Stimulated activated naive CD4-positive, alpha-beta T cell (primary cell): Measurements from ENCODE around the gene REXO1.
"Not testable (repeated sequence)": the region's sequence is repeated elsewhere in the genome, so short reads cannot be mapped to it uniquely, and the experiment has no call there.

Experiments used
- DNase-seq, 6 experiments: peaks; one replicate each; lab custom pipeline; 2025; lab: John Stamatoyannopoulos, UW

Gene REXO1

DNA sequence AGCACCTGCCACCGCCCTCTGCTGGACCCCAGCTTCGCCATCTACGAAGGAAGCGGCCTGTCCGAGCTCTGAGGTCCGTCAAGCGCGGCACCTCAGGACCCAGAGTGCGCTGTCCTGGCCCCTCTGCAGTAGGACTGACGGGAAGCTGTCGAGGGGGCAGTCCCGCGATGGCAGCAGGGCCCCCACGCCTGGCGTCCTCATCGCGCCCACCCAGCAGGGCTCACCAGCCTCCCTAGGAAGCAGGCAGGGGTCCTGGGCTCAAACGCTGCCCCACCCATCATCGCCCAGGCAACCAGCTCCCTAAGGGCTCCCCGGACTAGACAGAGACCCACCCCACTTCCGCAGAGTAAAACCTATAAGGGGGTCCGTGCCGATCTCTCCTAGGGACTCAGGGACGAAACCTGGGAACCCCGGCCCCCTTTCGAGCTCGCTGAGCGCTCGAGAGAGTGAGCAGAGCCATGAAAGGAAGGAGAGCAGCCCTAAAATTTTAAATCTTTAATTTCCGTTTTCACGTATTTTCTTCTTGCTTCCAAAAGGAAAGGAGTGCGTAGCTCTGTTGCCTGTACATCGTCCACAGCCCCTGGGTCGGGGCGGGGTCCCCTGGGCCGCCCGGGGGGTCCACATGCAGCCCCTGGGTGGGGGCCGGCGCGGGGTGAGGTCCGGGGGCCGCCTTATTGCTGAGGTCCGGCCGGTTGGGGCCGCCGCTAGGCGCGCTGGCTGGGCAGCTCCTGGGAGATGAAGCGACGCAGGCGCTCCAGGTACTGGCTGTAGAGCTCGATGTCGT, 28.4 kb upstream of the REXO1 start:
- not testable (repeated sequence) for DNase-seq

DNA sequence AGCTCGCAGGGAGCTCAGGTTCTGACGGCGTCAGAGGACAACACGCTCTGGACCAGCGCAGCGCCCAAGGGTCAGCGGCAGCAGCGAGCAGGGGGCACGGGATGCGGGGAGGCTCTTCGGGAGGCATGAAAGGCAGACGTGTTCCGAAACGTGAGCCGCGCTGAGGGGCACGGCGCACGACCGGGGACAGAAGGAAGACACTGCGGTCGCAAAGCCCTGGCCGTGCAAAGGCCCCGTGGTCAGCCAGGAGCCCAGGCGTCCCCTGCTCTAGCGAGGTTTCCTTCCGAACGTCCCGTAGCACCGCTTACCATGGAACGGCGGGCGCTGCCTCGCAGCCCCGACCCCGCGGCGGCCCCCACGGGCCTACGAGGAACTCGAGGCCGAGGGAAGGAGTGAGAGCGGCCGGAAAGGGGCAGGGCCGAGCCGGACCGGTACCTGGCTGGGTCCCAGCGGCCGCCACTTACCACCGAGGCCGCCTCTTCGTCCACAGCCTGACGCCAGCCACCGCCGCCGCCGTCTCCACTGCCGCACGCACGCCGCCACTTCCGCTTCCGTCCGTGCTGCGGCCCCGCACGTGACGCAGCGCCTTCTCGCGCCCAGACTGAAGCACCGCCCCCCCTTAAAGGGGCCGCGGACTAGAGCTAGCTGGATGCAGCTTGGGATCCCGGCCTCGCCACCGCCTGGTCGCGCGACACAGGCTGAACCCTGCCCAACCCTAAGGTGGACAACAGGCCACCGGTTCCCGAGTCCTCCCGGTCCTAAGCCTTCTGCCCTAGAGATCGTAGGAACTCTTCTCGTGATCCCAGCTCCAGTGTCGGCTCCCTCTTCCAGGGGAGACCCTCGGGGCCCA, 27.6 kb upstream of the REXO1 start:
- DNase-seq, result peak; percentile 72 to 87 (median 80)

DNA sequence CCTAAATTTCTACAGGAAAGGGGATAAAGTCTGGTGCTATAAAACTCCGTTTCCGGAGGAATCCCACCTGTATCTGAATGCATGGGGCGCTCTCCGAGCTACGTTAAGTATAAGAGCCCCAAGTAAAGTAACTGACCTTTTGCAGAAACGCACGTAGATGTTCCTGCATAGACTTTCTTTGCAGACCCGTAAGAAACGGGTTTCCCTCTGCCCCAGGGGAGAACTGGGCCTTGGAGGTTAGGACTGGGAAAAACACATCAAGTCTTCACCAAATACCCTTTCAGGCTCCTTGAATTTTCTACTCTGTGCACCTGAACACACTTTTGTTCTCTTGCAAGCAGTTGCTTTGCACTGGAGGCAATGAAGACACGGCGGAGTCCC, 27.0 kb upstream of the REXO1 start:
- not testable (repeated sequence) for DNase-seq

DNA sequence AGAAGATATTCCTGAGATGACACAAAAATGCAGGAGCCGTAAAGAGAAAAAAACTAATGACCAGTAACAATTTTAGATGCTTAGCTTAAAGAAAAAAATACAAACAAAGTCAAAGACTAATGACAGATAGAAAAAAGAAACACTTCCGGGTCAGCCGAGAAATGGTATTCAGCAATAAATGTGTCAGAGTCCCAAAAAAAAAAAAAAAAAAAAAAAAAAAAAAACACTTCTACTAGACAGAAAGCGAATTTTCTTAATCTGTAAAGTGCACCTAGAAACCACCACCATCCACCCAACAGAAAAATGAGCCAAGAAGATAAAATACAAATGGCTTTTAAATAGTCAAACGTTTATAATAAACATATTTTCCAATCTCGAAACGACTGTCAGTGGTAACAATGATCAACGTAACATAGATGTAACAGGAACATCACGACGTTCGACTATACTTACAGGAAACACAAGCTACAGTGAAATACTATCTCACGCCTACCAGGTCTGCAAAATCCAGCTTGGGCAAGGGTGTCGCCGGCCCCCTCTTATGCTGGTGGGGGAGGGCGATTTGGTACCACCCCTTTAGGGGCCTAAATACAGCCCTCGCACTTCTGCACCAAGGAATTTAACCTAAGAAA, 26.4 kb upstream of the REXO1 start:
- DNase-seq, result peak in 5 of 6 experiments; percentile 17 to 75 (median 69)

DNA sequence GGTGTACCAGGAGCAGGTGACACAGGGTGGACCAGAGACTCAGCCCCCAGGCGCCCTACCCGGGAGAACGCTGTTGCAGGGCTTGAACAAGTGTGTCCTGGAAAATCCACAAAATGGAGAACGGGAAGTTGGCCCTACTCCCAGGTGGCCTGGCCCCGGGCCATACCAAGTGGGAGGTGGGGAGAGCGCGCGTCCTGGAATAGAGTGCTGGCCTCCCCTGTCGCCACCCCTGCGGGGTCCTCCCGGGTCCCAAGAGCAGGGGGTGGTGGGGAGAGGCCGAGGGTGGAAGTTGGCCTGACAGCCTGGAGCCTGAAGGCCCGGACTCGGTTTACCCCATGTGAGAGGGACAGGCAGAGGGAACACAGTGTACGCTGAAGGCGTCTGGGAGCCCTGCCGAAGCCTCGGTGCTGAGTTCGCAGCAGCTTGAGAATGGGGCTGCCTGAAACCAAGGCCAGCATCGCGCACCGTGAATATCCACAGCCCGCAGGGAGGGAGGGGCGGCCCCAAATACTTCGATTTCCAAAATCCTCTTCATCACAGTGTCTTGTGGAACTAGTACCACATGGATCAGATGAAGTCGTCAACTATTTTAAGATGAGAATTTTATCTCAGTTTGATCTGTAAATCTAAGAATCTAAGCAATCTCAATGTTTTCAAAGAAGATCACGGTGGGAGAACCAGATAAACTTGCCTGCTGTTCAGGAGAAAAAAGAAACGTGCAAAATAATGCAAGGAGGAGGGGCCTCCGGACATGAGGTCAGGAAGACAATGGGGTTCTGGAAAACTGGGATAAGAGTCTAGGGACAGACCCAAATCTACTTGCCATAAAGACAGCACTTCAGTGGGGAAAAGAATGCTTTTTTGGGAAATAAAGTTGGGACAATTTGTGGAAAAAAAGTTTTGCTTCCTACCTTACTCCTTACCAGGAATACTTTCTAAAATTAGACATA, 25.5 kb upstream of the REXO1 start:
- DNase-seq, result no peak

DNA sequence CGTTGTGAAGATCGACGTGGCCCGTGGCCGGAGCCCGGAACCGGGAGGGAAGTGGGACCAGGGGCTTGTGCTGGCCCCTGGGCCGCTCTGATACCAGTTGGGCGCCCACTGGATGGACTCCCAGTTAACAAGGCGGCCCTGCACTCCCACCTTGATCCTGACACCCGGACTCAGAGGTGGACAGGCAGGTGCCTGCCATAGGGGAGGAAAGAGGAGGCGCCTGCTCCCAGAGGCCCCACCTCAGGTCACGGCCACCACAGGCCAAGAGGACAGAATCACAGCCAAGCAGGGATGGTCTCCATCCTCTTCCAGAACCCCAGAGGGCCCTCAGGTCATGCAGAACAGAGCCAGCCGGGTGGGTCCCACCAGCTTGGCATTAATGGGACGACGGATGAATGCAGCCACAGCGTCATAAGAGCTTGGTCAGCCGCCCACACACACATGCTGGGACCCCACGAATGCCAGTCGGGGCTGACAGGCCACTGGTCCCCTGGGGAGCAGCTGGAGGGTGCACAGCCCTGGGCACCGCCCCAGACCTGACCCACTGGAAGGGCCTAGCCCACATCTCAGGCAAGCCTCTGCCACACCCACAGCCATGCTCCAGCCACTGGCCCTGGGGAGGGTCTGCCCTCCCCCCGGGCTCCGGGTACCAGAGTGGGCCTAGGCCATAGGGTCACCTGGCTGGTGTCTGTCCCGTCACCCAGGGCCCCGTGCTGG, 24.7 kb upstream of the REXO1 start:
- DNase-seq, result no peak

DNA sequence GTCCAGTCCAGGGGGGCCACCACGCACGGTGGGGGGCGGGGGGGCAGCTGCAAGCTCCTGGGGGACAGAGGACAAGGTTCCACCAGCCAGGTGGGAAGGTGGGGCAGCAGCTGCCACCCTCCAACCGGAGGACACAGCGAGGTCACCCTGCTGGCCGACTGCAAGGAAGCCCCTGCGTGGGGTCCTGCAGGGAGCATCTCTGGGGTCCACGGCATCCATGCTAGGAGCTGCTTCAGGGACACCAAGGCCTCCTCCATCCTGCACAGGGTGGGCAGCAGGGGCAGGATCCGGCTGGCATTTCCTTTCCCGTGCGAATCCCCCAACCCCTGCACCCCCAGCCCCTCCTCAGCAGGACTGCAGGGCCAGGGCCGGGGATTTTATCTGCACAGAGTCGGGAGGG, 23.3 kb upstream of the REXO1 start:
- DNase-seq, result no peak

DNA sequence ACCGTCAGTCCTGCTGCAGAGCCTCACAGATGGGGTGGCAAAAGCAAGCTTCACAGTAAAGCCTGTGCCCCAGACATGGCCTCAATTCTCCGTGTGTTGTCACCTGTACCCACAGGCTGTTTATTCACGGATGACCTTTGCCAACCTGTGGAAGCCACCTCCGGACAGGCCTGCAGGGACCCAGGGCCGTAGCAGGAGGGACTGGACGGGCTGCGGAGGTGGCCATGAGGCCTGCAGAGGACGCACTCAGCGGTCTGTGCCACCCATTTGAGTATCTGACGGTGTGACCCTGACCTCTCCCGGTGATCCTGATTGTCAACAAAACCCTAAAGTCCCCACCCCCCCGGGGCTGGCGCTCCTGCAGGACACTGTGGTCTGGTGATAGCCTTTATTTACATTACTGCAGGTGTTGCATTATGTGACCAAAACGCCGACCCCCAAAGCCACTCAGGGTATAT, 22.9 kb upstream of the REXO1 start:
- DNase-seq, result no peak

DNA sequence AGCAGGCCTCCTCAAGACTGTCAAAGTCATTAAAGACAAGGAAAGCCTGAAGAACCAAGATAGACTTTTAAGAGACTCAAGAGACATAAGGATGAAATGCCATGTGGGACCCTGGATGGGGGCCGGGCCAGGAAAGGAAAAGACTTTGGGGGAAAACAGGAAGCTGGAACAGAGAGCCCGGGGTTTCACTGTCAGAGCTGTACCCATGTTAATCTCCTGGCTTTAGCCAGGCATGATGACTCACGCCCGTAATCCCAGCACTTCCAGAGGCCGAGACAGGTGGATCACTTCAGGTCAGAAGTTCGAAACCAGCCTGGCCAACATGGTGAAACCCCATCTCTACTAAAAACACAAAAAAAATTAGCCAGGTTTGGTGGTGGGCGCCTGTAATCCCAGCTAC, 20.7 kb upstream of the REXO1 start:
- DNase-seq, result no peak

DNA sequence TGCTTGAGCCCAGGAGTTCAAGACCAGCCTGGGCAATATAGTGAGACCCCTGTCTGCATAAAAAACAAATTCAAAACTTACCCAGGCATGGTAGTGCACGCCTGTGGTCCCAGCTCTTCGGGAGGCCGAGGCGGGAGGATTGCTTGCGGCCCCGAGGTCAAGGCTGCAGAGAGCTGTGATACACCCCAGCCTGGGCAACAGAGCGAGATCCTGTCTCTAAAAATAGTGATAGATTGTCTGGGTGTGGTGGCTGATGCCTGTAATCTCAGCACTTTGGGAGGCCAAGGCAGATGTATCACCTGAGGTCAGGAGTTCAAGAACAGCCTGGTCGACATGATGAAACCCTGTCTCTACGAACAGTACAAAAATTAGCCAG, 19.1 kb upstream of the REXO1 start:
- DNase-seq, result no peak

DNA sequence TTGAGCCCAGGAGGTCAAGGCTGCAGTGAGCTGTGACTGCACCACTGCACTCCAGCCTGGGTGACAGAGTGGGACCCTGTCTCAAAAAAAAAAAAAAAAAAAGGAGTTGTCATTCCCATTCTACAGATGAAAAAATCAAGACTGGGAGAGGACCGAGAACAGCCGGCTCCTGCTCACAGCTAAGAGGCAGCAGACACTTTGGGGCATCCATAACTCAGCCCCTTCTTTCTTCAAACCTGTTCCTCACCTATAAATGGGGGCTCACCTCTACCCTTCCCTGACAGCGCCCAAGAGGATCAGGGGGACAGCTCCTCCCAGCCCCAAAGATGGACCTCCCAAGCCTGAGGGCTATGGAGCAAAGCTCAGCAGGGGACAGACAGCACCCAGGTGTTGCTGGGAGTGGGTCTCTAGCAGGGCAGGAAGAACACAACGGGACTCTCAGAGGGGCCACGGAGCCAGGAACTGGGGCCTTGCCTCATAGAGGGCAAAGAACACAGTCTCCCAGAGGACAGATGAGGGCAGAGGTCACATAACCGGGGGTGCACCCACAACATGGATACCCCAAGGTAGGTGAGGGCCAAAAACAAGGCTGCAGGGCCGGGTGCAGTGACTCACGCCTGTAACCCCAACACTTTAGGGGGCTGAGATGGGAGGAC, 18.5 kb upstream of the REXO1 start:
- no peak for DNase-seq

DNA sequence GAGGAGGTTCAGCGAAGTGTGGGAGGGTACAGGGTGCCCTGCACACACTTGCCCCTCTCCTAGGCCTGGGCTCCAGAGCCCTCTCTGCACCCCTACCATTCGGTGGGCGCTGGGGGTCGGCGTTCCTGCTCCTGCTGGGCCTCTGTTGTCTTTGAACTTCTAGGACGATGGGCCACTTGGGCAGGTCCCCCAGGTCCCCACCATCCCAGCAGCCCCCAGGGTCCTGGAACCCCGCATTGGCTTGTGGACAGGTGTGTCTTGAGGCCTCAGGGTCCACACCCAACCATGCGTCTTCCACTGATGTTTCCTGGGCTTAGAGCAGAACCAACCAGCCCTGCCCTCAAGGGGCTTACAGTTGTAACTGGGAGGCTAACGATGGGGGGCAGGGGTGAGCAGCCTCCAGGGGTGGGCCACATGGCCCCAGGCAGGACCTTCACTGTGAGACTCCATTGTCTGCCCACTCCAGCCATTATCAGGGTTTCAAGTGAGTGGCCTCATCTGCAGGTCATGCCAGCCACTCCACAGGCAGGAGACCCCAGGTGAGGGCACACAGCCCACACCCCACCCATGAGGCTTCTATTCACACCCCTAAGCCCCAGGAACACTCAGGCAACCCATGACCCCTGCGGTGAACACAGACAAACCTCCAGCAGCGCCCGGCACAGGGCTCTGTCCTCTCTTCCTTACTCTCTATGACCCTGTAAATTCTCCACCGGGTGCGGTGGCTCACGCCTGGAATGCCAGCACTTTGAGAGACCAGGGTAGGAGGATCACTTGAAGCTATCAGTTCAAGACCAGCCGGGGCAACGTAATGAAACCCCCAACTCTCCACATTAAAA, 17.1 kb upstream of the REXO1 start:
- DNase-seq, result no peak

DNA sequence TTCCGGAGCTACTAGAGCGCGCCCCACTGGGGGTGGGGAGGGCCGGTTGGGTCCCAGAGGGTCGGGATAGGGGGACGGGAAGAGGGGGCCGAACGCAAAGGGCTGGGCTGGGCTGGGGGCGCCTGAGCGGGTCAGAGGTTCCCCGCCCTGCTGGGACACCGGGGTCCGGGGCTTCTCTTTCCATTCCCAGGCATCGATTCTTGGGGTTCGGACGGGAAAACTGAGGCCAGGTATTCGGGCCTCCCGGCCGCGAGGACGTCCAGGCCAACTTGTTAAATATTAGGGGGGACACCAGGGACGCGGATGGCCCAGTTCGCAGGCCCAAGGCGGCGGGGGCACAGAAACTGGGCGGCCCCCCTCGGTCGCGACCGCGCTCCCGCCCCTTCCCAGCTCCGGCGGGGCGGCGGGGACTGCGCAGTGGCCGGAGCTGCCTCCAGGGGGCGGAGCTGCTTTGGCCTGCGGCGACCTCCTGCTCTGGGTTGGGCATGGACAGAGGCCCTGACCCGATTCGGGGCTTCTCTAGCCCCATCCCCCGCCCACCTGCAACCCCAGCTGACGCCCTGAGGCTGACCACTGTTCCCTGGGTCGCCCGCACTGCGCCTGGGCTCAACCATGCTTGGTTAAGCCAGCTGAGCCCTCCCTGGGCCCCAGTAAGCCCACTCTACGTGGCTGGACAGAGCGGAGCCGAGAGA, 16.3 kb upstream of the REXO1 start:
- peak in 3 of 6 experiments; percentile 36 to 50 (median 49) for DNase-seq

DNA sequence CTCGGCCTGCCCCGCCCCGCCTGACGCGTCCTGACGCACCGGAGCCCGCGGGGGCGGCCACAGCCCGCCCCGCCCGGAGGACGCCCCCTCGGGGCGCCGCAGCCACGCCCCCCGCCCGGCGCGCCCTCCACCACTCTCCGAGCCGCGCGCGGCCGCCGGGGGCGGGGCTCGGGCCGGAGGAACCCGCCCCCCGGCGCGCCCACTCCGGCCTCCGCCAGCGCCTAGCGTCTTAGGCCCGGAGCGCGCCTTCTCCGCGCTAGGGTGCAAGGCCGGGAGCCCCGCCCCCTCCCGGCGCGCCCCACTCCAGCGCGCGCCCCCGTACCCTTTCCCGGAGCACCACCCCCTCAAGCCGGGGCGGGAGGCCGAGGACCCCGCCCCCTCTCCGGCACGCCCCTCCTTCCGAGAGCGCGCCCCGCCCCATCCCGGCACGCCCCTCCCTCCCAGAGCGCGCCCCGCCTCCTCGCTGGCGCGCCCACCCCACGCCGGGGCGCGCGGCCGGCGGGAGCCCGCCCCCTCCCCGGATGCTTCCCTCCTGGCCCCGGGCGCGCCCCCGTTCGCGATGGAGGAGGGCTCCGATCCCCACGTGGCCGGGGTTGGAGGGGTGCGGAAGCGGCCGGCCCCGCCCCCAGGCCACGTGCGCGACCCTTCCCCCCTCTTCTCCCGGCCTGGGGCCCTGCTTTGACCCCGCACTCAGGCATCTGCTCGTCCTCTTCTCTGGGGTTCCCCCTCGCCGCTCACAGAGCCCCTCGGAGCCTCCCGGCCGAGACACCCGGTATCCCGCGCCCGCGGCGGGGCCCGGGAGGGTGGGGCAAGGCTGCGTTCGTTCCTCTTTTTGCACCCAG, 15.6 kb upstream of the REXO1 start:
- peak; percentile 90 to 98 (median 92) for DNase-seq

DNA sequence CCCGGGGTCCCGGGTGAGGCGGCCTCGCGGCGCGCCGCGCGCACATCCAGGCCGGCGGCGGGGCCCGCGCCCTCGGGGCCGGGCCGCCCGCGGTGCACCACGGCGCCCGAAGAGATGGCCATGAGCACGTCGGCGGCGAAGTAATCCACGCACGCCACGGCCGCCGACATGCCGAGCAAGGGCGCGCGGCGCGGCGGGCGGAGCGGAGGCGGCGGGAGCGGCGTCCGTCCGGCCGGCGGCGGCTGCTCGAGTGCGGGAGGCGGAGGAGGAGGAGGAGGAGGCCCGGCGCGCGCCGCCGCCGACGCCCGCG, 15.0 kb upstream of the REXO1 start, which contains the start of gene KLF16:
TSS of gene KLF16 (minus strand) at position 252 of the 310 bp plus-strand sequence. CDS start at position 170, 82 bp downstream.
- no peak for DNase-seq

DNA sequence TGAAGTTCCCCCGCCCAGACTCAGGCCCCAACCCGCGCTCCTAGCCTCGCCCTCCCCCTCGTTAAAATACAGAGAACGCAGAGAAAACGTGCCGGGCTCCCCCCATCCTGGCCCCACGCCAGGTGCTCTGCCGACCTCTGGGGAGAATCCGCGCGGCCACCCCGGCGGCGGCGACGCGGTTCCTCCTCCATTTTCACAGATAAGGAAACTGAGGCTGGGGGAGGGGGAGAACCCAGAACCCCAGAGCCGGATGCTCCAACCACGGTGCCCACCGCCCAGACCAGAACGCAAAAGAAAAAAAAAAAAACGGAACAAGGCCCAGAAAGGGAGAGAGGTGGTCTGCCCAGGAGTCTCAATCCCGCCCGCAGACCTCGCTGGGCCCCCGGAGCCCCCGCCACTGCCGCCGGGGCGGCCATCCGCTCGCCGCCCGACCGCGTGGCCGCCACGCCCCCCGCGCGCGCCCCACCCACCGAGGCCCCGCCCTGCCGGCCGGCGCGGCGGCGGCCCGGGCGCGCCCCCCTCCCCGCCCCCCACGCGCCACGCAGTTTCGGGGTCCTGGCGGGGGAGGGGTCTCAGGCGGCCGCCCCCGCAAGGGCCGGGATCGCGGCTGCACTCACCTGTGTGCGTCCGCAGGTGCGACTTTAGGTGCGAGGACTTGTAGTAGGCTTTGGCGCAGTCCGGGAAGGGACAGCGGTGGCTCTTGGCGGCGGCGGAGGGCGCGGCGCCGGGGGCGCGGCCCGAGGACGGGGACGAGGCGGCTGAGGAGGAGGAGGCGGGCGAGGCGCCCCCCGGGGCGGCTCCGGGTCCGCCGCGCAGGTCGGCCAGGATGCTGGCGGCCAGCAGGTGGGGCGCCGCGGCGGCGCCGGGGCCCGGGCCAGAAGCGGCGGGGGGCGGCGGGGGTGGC, 14.4 kb upstream of the REXO1 start:
- DNase-seq, result peak; percentile 45 to 71 (median 62)

DNA sequence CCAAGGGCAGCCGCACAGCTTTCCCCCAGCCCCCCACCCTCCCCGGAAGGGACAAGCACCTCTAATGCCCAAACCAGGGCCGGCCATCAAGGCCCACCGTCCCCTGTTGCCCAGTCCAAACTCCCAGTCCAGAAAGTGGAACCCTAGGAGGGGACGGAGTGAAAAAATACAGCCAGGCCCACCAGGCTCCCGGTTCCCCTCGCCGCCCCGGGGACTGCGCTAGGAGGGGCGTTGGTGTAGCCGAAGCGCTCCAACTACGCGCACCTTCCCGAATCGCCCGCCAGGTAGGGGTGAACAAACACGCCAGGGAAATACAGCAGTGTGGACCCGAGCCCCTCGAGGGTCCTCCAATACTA, 13.8 kb upstream of the REXO1 start:
- DNase-seq, result no peak
